K562 (cell line): Measurements from ENCODE around the gene BRPF1. TPM values are rescaled to one million over a fixed set of nuclear protein-coding genes. Genes with fewer than 3 reads are reported as not detected.

Source experiments
- BRCA1 ChIP-seq, 2 experiments: fragments of 450-650 bp in 1 of 2; sonication (generic) in 1 of 2; formaldehyde crosslinking in 1 of 2; IDR thresholded peaks; 2 replicates each; pipeline versions ENCODE4 v1.5.0 to v1.6.1; 2017 to 2020; ENCODE audit warnings: mild to moderate bottlenecking in 1 of 2, missing genetic modification reagents in 1 of 2
- CBFA2T2 ChIP-seq: fragments of 450-650 bp; conservative IDR thresholded peaks from 2 replicates; pipeline ENCODE4 v1.6.1; 2017; ENCODE audit warnings: mild to moderate bottlenecking
- CCAR2 ChIP-seq: fragments of 200-400 bp; formaldehyde crosslinking; IDR thresholded peaks from 2 replicates; pipeline ENCODE4 v1.6.1; 2017; ENCODE audit warnings: mild to moderate bottlenecking, low read depth, low read length
- COPS2 ChIP-seq: fragments of 450-650 bp; conservative IDR thresholded peaks from 2 replicates; pipeline ENCODE4 v1.6.1; 2016; ENCODE audit warnings: mild to moderate bottlenecking, moderate library complexity
- EP300 ChIP-seq: IDR thresholded peaks from 2 replicates; pipeline ENCODE4 v1.6.1; 2012; ENCODE audit warnings: low read length, improper control_type of control experiment
- FOXJ2 ChIP-seq: fragments of 200-800 bp; sonication (Bioruptor generic); IDR thresholded peaks from 2 replicates; pipeline ENCODE4 v1.6.1; 2016; ENCODE audit warnings: missing genetic modification characterization, missing compliant biosample characterization
- HNRNPUL1 ChIP-seq: fragments of 200-400 bp; formaldehyde crosslinking; IDR thresholded peaks from 2 replicates; pipeline ENCODE4 v1.6.1; 2017; ENCODE audit warnings: low read length
- IFI16 ChIP-seq: fragments of 250-450 bp; sonication (Bioruptor Pico); IDR thresholded peaks from 2 replicates; pipeline ENCODE4 v2.1.2; 2022; ENCODE audit warnings: mild to moderate bottlenecking, inconsistent platforms
- KLF10 ChIP-seq: fragments of 250-450 bp; sonication (Bioruptor Pico); IDR thresholded peaks from 2 replicates; pipeline ENCODE4 v1.6.1; 2021; ENCODE audit warnings: matching md5 sums
- NCOR1 ChIP-seq: fragments of 450-650 bp; IDR thresholded peaks from 2 replicates; pipeline ENCODE4 v1.6.1; 2016; ENCODE audit warnings: mild to moderate bottlenecking, moderate library complexity
- NRF1 ChIP-seq, 2 experiments: fragments of 450-650 bp; IDR thresholded peaks in 1 of 2; conservative IDR thresholded peaks in 1 of 2; 2 replicates each; pipeline ENCODE4 v1.6.1; 2014; ENCODE audit warnings: mild to moderate bottlenecking in 2 of 2
- PURB ChIP-seq: sonication (generic); formaldehyde crosslinking; IDR thresholded peaks from 2 replicates; pipeline ENCODE4 v1.9.0; 2021; ENCODE audit warnings: low read depth, mild to moderate bottlenecking, missing genetic modification reagents
- SMAD3 ChIP-seq: fragments of 450-650 bp; formaldehyde crosslinking; conservative IDR thresholded peaks from 2 replicates; pipeline ENCODE4 v1.4.0; 2020; ENCODE audit warnings: mild to moderate bottlenecking
- SRSF7 ChIP-seq: fragments of 200-400 bp; formaldehyde crosslinking; optimal IDR thresholded peaks from 2 replicates; pipeline ENCODE3; 2017; ENCODE audit warnings: mild to moderate bottlenecking, low read depth, low read length
- STAG1 ChIP-seq: sonication (generic); formaldehyde crosslinking; IDR thresholded peaks from 2 replicates; pipeline ENCODE4 v1.5.0; 2020; ENCODE audit warnings: missing genetic modification reagents, borderline replicate concordance
- TSC22D4 ChIP-seq: fragments of 450-650 bp; IDR thresholded peaks from 2 replicates; pipeline ENCODE4 v1.6.1; 2016; ENCODE audit warnings: missing genetic modification characterization, missing biosample characterization, control low read depth
- YBX1 ChIP-seq: fragments of 450-650 bp; IDR thresholded peaks from 2 replicates; pipeline ENCODE4 v1.7.1; 2016; ENCODE audit warnings: mild to moderate bottlenecking
- ZBTB7A ChIP-seq: IDR thresholded peaks from 2 replicates; pipeline ENCODE4 v1.6.1; 2011; ENCODE audit warnings: low read depth, mild to moderate bottlenecking, low read length, moderate library complexity, borderline replicate concordance; ENCODE audit not compliant: control insufficient read depth
- ZFP30 ChIP-seq: fragments of 250-450 bp; sonication (Bioruptor Pico); IDR thresholded peaks from 2 replicates; pipeline ENCODE4 v1.8.0; 2022; ENCODE audit warnings: moderate library complexity, mild to moderate bottlenecking, inconsistent platforms, borderline replicate concordance
- ZNF197 ChIP-seq: fragments of 200-800 bp; sonication (Bioruptor generic); IDR thresholded peaks from 2 replicates; pipeline ENCODE4 v1.6.1; 2016; ENCODE audit warnings: low read depth, missing genetic modification characterization, missing compliant biosample characterization
- ZNF668 ChIP-seq: fragments of 250-450 bp; sonication (Bioruptor Pico); IDR thresholded peaks from 2 replicates; pipeline ENCODE4 v1.8.0; 2022; ENCODE audit warnings: mild to moderate bottlenecking, inconsistent platforms
- ZNF699 ChIP-seq: fragments of 250-450 bp; sonication (Bioruptor Pico); IDR thresholded peaks from 2 replicates; pipeline ENCODE4 v1.8.0; 2021; ENCODE audit warnings: mild to moderate bottlenecking, moderate library complexity; ENCODE audit not compliant: insufficient replicate concordance
- ZSCAN29 ChIP-seq: fragments of 450-650 bp; IDR thresholded peaks from 2 replicates; pipeline ENCODE4 v1.6.1; 2017
- polyA plus RNA-seq, 8 experiments: library from polyadenylated mRNA; depleted of rRNA in 4 of 8; stranded (reverse) in 5 of 8; unstranded in 3 of 8; fragments of >200 nt; fragmentation: Nextera tagmentation in 2 of 8; fragmentation: Illumina TruSeq in 1 of 8; extraction: Ambion mirVana in 2 of 8; extraction: Trizol in 1 of 8; gene quantifications; 2 replicates each; pipeline versions ENCODE4 v1.2.1 to v1.2.3, GENCODE V29; 2011 to 2014; ENCODE audit warnings: inconsistent platforms in 1 of 8, missing spikeins in 1 of 8
- total RNA-seq, 7 experiments: library from RNA; depleted of rRNA in 6 of 7; stranded (reverse); fragments of >200 nt in 6 of 7; fragmentation: Illumina TruSeq in 2 of 7; extraction: Trizol in 2 of 7; gene quantifications; 2 replicates each; pipeline versions ENCODE4 v1.2.1 to v1.2.3, GENCODE V29; 2011 to 2021; ENCODE audit warnings: low replicate concordance in 1 of 7
- TF ChIP-seq, protein P1 (sequence below): IDR thresholded peaks from 3 replicates; pipeline ENCODE4 v1.6.1; 2011; ENCODE audit warnings: borderline replicate concordance, mild to moderate bottlenecking; ENCODE audit not compliant: insufficient read length, insufficient read depth
- TF ChIP-seq, protein P2 (sequence below): sonication (generic); formaldehyde crosslinking; IDR thresholded peaks from 2 replicates; pipeline ENCODE4 v1.8.0; 2022; ENCODE audit warnings: missing genetic modification reagents, mild to moderate bottlenecking, borderline replicate concordance
- TF ChIP-seq, protein P3 (sequence below): fragments of 200-800 bp; sonication (Bioruptor generic); IDR thresholded peaks from 2 replicates; pipeline ENCODE4 v1.6.1; 2017; ENCODE audit warnings: missing genetic modification characterization, missing compliant biosample characterization

Gene BRPF1
- total and polyA plus RNA-seq, 9 of the 15 experiments (the other 6 are each of a cell fraction or from before 2014, with no cell fraction given) = 1.1 to 40.2 (median 23.5) TPM

DNA sequence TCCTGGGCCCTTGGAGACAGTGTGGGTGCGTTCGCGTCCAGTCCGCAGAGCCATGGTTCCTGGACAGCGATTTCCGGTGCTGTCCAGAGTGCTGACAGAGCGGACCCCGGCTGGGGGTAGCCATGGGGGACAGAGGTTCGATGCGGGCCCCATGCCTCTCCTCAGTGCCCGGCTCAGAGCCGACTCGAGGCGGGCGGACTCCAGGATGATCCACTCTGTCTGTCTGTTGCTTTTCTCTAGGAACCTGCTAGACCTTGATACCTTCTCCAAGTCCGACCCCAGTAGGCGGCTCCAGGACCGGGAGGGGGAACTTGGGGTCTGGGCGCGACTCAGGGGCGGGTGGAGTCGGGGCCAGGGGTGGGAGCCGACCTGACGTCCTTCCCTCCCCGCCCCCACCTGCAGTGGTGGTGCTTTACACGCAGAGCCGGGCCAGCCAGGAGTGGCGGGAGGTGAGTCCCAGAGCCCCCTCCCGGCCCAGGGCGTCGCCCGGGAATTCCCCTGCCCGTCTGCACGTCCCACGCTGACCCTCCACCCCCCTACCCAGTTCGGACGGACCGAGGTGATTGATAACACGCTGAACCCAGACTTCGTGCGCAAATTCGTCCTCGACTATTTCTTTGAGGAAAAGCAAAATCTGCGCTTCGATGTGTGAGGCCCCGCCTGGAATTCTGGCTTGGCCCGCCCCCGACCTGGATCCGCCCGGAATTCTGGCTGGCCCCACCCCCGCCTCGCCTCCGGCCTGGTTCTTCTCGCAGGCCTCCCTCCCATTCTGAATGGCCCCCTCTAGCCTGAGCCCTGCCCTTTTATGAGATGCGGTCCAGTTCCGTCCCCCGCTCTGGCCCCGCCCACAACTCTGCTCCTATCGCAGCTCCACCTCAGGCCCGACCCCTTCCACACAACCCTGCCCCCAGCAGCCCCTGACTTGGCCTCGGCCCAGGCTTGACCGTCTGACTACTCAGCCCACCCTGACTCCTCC, 26.9 kb upstream of the BRPF1 start (continued):
- TF ChIP-seq, protein P1, sequence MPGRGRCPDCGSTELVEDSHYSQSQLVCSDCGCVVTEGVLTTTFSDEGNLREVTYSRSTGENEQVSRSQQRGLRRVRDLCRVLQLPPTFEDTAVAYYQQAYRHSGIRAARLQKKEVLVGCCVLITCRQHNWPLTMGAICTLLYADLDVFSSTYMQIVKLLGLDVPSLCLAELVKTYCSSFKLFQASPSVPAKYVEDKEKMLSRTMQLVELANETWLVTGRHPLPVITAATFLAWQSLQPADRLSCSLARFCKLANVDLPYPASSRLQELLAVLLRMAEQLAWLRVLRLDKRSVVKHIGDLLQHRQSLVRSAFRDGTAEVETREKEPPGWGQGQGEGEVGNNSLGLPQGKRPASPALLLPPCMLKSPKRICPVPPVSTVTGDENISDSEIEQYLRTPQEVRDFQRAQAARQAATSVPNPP = no peak
- TF ChIP-seq CCAR2 = no peak
- TF ChIP-seq ZNF668 (CRISPR knock-in tag) = no peak
- no peak for TF ChIP-seq CBFA2T2
- no peak for TF ChIP-seq IFI16 (CRISPR knock-in tag)
- no peak for TF ChIP-seq BRCA1 (IDR thresholded peaks at IDR 0.05)
- no peak for TF ChIP-seq BRCA1 (CRISPR knock-in tag; IDR thresholded peaks at IDR 0.05)
- no peak for TF ChIP-seq TSC22D4 (tag)
- TF ChIP-seq, protein P2, sequence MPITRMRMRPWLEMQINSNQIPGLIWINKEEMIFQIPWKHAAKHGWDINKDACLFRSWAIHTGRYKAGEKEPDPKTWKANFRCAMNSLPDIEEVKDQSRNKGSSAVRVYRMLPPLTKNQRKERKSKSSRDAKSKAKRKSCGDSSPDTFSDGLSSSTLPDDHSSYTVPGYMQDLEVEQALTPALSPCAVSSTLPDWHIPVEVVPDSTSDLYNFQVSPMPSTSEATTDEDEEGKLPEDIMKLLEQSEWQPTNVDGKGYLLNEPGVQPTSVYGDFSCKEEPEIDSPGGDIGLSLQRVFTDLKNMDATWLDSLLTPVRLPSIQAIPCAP (CRISPR knock-in tag) = peak; percentile 80; the same call in 1 of the 2 replicates
- TF ChIP-seq YBX1 = no peak
- TF ChIP-seq, protein P3, sequence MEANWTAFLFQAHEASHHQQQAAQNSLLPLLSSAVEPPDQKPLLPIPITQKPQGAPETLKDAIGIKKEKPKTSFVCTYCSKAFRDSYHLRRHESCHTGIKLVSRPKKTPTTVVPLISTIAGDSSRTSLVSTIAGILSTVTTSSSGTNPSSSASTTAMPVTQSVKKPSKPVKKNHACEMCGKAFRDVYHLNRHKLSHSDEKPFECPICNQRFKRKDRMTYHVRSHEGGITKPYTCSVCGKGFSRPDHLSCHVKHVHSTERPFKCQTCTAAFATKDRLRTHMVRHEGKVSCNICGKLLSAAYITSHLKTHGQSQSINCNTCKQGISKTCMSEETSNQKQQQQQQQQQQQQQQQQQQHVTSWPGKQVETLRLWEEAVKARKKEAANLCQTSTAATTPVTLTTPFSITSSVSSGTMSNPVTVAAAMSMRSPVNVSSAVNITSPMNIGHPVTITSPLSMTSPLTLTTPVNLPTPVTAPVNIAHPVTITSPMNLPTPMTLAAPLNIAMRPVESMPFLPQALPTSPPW (CRISPR knock-in tag) = peak; percentile 51
- TF ChIP-seq HNRNPUL1 = no peak
- TF ChIP-seq KLF10 (CRISPR knock-in tag) = no peak
- no peak for TF ChIP-seq NCOR1
- no peak for TF ChIP-seq COPS2
- peak; percentile 72; the same call in 1 of the 2 replicates for TF ChIP-seq ZBTB7A
- TF ChIP-seq ZNF197 (CRISPR knock-in tag) = peak; percentile 67; the same call in 1 of the 2 replicates
- no peak for TF ChIP-seq SRSF7
- TF ChIP-seq SMAD3 (CRISPR knock-in tag) = no peak
- TF ChIP-seq ZFP30 = no peak
- no peak for TF ChIP-seq ZSCAN29
- TF ChIP-seq NRF1 (conservative IDR thresholded peaks at IDR 0.05 in 1 of 2, IDR thresholded peaks at IDR 0.05 in 1 of 2) = no peak
- peak; percentile 89 for TF ChIP-seq STAG1 (CRISPR knock-in tag)
- no peak for TF ChIP-seq ZNF699
- TF ChIP-seq PURB = no peak
- no peak for TF ChIP-seq FOXJ2 (tag)
- no peak for TF ChIP-seq EP300
